Heart left ventricle (tissue), 13 donors: ENCODE results near the gene SORL1.

ENCODE experiments used
- CTCF ChIP-seq, 12 donors: fragments of 200-600 bp; sonication (generic) in 4 of 12; IDR thresholded peaks; one replicate each; pipeline versions ENCODE4 v1.5.0 to v1.8.0; 2018 to 2022; ENCODE audit warnings: antibody characterized with exemption in 12 of 12, mild to moderate bottlenecking in 5 of 12
- POLR2A ChIP-seq, 2 donors: fragments of 450-650 bp; IDR thresholded peaks; one replicate each; pipeline ENCODE4 v1.6.1; 2017; ENCODE audit warnings: antibody characterized with exemption in 2 of 2, mild to moderate bottlenecking in 2 of 2, moderate library complexity in 2 of 2
- donor health status: ischemic (EF 13 %, LVEDD 7.1; RV severe dilation, severe dysfunction).
- donor health status: DM: no; HTN: yes; CAD: no.
- donor health status: DM: no; HTN: no; CAD: no.
- donor health status: ischemic (EF 25% LVEDD 6.9; RV normal size, moderate dysfunction).
- donor health status: ischemic (EF 25% LVEDD 5.7; RV mildly dilated, moderate dysfunction).
- donor health status: ischemic (EF 35%, LVEDD 5.7; RV mildly dilated, moderate dysfunction).
- donor health status: nonischemic (EF 11% LVEDD 7.7; RV severe dilation, severe dysfunction).
- donor health status: DM: yes; HTN: yes; CAD: no.
- donor health status: PGD.
- donor health status: ischemic (EF 29% LVEDD 5.4; RV normal size, mild dysfunction).
- donor health status: nonischemic (EF 23%, LVEDD 6.1; RV moderate dilation, normal function).

GRCh38 chr11:121500717-121501116 lies 48.6 kb downstream of the SORL1 start:
- TF ChIP-seq CTCF (IDR thresholded peaks at IDR 0.05) (no peak), POLR2A (IDR thresholded peaks at IDR 0.05) (no peak)
